ENCODE results near the gene EFCAB8.
"Not testable (repeated sequence)": the region's sequence is repeated elsewhere in the genome, so short reads cannot be mapped to it uniquely, and the experiment has no call there.

EFCAB8 gene

GRCh38 chr20:32969356-32970114, 110.8 kb downstream of the EFCAB8 start:
- no peak for TF ChIP-seq CTCF (conservative IDR thresholded peaks at IDR 0.05; ENCODE audit: control insufficient read depth, insufficient read depth, low read depth, low read length)
- H3K4me3 ChIP-seq (ENCODE audit: control insufficient read depth, low read depth, low read length) = no peak overlapping the region
- DNase-seq (ENCODE audit: low read depth) = no peak

GRCh38 chr20:32970115-32970972, 111.6 kb downstream of the EFCAB8 start:
- TF ChIP-seq CTCF (conservative IDR thresholded peaks at IDR 0.05; ENCODE audit: control insufficient read depth, insufficient read depth, low read depth, low read length) = no peak
- no peak for DNase-seq (ENCODE audit: low read depth)
- no peak overlapping the region for H3K4me3 ChIP-seq (ENCODE audit: control insufficient read depth, low read depth, low read length)

DNA sequence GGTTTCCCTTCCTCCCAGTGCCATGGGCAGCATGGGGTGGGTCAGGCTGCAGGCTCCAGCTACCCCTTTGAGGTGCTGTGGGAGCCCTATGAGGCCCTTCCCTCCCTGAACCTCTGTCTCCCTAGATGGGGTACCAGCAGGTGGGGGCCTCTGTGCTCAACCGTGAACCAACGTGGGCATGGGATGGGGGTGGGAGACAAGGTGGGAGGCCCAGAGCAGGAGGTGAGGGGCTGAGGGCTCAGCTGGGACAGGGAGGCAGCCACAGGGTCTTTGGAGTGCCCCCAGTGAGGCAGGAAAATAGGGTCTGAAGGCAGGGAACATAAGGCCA, 112.2 kb downstream of the EFCAB8 start:
- H3K4me3 ChIP-seq (ENCODE audit: control insufficient read depth, low read depth, low read length) = no peak overlapping the region
- no peak for TF ChIP-seq CTCF (conservative IDR thresholded peaks at IDR 0.05; ENCODE audit: control insufficient read depth, insufficient read depth, low read depth, low read length)
- no peak for DNase-seq (ENCODE audit: low read depth)

DNA sequence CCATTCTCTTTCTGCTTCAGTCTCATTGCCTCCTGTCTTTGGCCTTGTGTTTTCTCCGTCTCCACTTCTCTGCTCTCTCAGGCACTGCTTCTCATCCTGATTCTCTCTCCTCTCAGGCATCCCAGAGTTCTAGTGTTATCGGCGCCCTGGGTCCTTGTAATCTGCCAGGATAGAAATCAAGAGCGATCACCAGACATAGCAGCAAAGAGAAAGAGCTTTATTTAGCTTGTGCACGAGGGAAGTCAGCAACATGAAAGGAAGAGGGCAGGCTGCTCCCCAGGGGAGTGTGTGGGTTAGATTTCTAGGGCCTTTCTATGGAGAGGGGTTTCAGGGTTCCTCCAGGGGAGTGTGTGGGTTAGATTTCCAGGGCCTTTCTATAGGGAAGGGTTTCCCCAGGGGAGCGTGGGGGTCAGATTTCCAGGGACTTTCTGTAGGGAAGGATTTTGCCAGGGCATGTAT, 113.0 kb downstream of the EFCAB8 start:
- DNase-seq (ENCODE audit: low read depth) = no peak
- H3K4me3 ChIP-seq (ENCODE audit: control insufficient read depth, low read depth, low read length) = no peak overlapping the region
- no peak for TF ChIP-seq CTCF (conservative IDR thresholded peaks at IDR 0.05; ENCODE audit: control insufficient read depth, insufficient read depth, low read depth, low read length)

DNA sequence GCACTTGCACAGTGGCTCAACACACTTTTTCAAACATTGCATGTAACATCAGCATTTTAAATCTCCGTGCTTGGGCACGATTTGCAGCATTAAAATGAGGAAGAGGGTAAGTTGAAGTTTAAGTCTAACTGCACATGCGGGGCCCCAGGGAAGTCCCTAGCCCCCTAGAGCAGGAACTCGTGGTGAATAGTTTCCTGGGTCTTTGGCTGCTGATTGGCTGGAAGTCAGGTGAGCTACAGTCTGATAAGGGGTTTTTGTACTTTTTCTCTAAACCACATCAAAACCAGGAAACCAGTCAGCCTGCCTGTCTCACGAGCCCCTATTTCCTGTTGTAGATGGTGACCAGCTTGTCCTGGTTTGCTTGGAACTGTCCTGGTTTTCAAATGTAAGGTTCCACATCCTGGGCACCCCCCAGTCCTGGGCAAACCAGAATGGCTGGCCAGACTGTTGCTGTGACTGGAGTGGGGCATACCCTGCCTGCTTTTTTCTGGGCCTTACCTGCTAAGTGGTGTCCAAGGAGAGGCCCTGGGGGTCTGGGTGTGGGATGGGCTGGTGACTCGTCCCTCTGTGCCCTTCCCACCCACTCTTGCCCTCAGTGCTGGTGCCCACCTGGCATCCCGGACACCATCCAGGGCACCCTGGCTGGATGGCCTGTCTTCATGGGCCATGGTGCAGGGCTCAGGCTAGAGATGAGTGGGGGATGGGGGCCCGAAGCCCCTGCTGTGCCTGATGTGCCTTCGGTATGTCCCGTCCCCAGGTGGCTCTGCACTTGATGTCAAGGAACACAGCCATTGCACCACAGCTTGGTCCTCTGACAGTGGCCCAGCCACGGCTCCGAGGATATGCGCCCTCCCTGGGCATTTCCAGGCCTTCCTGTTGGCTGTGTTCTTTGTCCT, 113.7 kb downstream of the EFCAB8 start:
- TF ChIP-seq CTCF (conservative IDR thresholded peaks at IDR 0.05; ENCODE audit: control insufficient read depth, insufficient read depth, low read depth, low read length) = no peak
- no peak for DNase-seq (ENCODE audit: low read depth)
- H3K4me3 ChIP-seq (ENCODE audit: control insufficient read depth, low read depth, low read length) = no peak overlapping the region

DNA sequence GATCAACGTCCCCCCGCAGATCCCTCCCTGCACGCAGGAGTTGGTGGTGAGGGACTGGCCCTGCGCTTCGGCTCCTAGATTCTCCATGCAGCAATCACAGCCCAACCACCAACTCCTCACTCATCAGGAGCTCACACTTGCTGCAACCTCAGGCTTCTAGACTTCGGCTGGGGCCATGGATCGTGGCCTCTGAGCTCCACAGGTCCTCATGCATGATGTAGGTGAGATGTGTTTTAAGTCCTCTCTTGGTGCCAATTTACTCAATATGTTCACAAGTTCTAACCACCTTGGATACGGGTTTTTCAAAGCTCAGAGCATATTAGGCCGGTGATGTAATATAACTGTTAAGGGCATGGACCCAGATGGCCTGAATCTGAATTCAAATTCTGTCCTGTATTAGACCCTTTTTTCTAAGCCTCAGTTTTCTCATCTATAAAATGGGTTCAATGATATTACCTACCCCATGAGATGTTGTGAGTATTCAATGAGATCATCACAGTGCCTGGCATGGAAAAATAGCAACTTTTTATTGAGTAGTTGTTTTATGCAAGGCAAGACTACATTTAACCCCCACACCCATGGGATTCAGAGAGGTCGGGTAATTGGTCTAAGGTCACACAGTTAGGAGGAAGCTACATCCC, 114.5 kb downstream of the EFCAB8 start:
- TF ChIP-seq CTCF (conservative IDR thresholded peaks at IDR 0.05; ENCODE audit: control insufficient read depth, insufficient read depth, low read depth, low read length) = no peak
- no peak overlapping the region for H3K4me3 ChIP-seq (ENCODE audit: control insufficient read depth, low read depth, low read length)
- DNase-seq (ENCODE audit: low read depth) = no peak

DNA sequence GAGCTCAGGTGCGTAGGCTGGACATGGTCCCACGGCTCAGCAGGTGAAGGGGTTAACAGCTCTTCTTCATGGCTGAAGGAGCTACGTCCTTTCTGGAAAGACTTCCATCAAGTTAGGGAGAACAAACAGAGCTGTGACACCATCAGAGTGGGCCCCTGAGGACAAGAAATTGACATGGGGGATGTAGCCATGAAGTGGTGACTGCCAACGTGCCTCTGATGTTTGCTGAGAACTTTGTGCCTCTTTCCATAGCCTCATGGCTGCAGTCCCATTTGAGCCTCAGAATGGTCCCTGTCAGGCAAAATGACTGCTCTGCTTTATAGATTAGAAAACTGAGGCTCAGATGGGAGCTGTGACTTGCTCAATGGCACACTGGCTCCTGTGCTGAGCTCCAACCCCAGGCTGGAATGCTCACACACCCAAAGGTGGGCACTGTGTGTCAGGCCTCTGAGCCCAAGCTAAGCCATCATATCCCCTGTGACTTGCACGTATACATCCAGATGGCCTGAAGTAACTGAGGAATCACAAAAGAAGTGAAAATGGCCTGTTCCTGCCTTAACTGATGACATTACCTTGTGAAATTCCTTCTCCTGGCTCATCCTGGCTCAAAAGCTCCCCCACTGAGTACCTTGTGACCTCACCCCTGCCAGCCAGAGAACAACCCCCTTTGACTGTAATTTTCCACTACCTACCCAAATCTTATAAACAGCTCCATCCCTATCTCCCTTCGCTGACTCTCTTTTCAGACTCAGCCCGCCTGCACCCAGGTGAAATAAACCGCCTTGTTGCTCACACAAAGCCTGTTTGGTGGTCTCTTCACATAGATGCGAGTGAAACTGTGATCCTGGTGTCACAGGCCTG, 115.7 kb downstream of the EFCAB8 start:
- DNase-seq (ENCODE audit: low read depth); H3K4me3 ChIP-seq (ENCODE audit: control insufficient read depth, low read depth, low read length): not testable (repeated sequence)

DNA sequence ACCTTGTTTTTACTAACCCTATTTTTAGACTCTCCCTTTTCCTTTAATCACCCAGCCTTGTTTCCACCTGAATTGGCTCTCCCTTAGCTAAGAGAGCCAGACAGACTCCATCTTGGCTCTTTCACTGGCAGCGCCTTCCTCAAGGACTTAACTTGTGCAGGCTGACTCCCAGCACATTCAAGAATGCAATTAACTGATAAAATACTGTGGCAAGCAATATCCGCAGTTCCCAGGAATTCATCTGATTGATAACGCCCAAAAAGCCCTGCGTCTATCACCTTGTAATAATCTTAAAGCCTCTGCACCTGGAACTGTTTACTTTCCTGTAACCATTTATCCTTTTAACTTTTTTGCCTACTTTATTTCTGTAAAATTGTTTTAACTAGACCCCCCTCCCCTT, 116.4 kb downstream of the EFCAB8 start:
- not testable (repeated sequence) for H3K4me3 ChIP-seq (ENCODE audit: control insufficient read depth, low read depth, low read length); DNase-seq (ENCODE audit: low read depth)

Data from fibroblast of mammary gland (primary cell).